DOHH2 (cell line): ENCODE results near the gene JOSD2.

Source experiments
- H3F3A ChIP-seq: fragments of 200-600 bp; sonication (generic), shearing (Covaris generic); 2 replicates; pipeline ENCODE4 v1.6.0; 2016; ENCODE audit warnings: antibody characterized with exemption, mild to moderate bottlenecking; ENCODE audit not compliant: control insufficient read depth, insufficient read depth
- H3K27ac ChIP-seq: fragments of 200-600 bp; sonication (generic); 2 replicates; pipeline ENCODE4 v1.5.1; 2014; ENCODE audit warnings: low read depth, mild to moderate bottlenecking, low read length, moderate library complexity
- H3K27me3 ChIP-seq: fragments of 200-600 bp; sonication (generic); 2 replicates; pipeline ENCODE4 v1.6.1; 2014; ENCODE audit warnings: mild to moderate bottlenecking, low read length, mixed read lengths; ENCODE audit not compliant: control insufficient read depth
- H3K36me3 ChIP-seq: fragments of 200-600 bp; sonication (generic); 2 replicates; pipeline ENCODE4 v1.6.1; 2014; ENCODE audit warnings: mild to moderate bottlenecking, low read length, moderate library complexity, mixed read lengths; ENCODE audit not compliant: control insufficient read depth
- H3K4me1 ChIP-seq: fragments of 200-600 bp; sonication (generic); 2 replicates; pipeline ENCODE4 v1.6.1; 2014; ENCODE audit warnings: mild to moderate bottlenecking, low read length, mixed read lengths; ENCODE audit not compliant: control insufficient read depth
- H3K4me2 ChIP-seq: fragments of 200-600 bp; sonication (generic); 2 replicates; pipeline ENCODE4 v1.6.0; 2014; ENCODE audit warnings: mild to moderate bottlenecking, low read length, moderate library complexity
- H3K4me3 ChIP-seq: fragments of 200-600 bp; sonication (generic); 2 replicates; pipeline ENCODE4 v1.5.1; 2014; ENCODE audit warnings: mild to moderate bottlenecking, low read length, mixed read lengths
- H3K79me2 ChIP-seq: fragments of 200-600 bp; sonication (generic); 2 replicates; pipeline ENCODE4 v1.6.1; 2014; ENCODE audit warnings: mild to moderate bottlenecking, low read length, mixed read lengths; ENCODE audit not compliant: control insufficient read depth
- H3K9me2 ChIP-seq: fragments of 200-600 bp; sonication (generic); replicated peaks from 2 replicates; pipeline ENCODE4 v1.6.1; 2014; ENCODE audit warnings: mild to moderate bottlenecking, low read length, mixed read lengths; ENCODE audit not compliant: control insufficient read depth
- H3K9me3 ChIP-seq: fragments of 200-600 bp; sonication (generic); 2 replicates; pipeline ENCODE4 v1.6.1; 2014; ENCODE audit warnings: antibody characterized with exemption, low read length, mixed read lengths; ENCODE audit not compliant: control insufficient read depth, insufficient read depth
- H4K20me1 ChIP-seq: fragments of 200-600 bp; sonication (generic); 2 replicates; pipeline ENCODE4 v1.6.0; 2014; ENCODE audit warnings: low read depth, mild to moderate bottlenecking, antibody characterized with exemption, low read length, moderate library complexity; ENCODE audit not compliant: control insufficient read depth, insufficient read depth
- EZH2phosphoT487 ChIP-seq: fragments of 200-600 bp; sonication (generic); IDR thresholded peaks from 2 replicates; pipeline ENCODE4 v1.6.1; 2017; ENCODE audit warnings: borderline replicate concordance, mild to moderate bottlenecking, antibody characterized with exemption, low read length, moderate library complexity, mixed read lengths
- TF ChIP-seq, protein P1 (sequence below): fragments of 200-600 bp; sonication (generic); IDR thresholded peaks from one replicate; pipeline ENCODE4 v1.5.1; 2014; ENCODE audit warnings: antibody characterized with exemption, mild to moderate bottlenecking, low read depth, low read length; ENCODE audit not compliant: poor library complexity, severe bottlenecking

JOSD2 gene

DNA sequence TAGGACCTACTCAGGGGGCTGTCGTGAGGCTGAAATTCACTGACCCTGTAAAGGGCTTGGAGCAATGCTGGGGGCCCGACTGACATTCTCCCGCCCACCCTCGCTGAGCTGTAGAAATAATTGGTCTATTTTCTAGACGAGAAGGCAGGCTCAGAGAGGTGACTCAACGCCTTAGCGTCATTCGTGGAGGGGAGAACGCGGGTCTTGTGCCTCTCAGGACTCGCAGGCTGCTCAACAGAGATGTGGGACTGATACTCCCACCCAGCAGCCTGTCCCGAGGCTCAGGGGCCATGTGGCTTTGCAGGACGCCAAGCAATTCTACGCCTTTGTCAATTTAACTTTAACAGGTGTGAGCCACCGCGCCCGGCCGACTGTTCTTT, 26.3 kb upstream of the JOSD2 start:
- H3K27me3 ChIP-seq: peaks cover 3% of the 10 kb centered on the region; the same call in 1 of the 2 replicates
- no peaks in the 10 kb centered on the region for H3K9me2 ChIP-seq
- no peak overlapping the region for H3K4me3 ChIP-seq
- H3F3A ChIP-seq: no peaks in the 10 kb centered on the region
- H3K4me2 ChIP-seq: no peak overlapping the region
- TF ChIP-seq, protein P1, sequence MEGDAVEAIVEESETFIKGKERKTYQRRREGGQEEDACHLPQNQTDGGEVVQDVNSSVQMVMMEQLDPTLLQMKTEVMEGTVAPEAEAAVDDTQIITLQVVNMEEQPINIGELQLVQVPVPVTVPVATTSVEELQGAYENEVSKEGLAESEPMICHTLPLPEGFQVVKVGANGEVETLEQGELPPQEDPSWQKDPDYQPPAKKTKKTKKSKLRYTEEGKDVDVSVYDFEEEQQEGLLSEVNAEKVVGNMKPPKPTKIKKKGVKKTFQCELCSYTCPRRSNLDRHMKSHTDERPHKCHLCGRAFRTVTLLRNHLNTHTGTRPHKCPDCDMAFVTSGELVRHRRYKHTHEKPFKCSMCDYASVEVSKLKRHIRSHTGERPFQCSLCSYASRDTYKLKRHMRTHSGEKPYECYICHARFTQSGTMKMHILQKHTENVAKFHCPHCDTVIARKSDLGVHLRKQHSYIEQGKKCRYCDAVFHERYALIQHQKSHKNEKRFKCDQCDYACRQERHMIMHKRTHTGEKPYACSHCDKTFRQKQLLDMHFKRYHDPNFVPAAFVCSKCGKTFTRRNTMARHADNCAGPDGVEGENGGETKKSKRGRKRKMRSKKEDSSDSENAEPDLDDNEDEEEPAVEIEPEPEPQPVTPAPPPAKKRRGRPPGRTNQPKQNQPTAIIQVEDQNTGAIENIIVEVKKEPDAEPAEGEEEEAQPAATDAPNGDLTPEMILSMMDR: no peak
- no peak for TF ChIP-seq EZH2phosphoT487
- H3K79me2 ChIP-seq: no peaks in the 10 kb centered on the region
- peaks cover 11% of the 10 kb centered on the region for H3K9me3 ChIP-seq
- no peak overlapping the region for H3K27ac ChIP-seq
- H3K36me3 ChIP-seq: no peaks in the 10 kb centered on the region
- no peaks in the 10 kb centered on the region for H3K4me1 ChIP-seq
- no peaks in the 10 kb centered on the region for H4K20me1 ChIP-seq

DNA sequence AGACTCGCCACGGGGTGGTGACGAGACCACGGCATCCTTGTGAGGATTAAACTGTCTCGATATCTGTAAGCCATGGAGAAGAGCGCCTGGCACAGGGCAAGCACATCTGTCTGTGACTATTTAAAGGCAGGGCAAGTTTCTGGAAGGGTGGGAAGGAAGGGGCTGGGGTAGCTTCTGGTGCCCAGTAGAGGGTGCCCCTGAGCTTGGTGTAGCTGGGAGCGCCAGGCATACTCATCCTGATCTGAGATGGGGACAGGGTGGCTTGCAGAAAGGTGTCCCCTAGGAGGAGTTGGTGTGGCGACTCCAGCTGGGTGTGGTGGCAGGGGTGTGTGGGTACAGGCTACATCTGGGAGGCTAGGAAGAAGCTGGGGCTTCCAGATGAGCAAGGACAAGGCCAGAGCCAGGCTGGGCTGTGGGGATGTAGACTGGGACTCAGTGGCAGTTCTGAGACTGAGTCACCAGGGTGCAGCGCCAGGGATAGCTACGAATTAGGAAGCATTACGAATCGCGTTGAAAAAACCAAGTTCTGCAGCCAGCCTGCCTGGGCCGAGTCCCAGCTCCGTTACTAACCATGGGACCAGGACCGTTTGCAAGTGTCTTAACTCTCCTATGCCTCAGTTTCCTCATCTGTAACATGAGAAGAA, 25.8 kb upstream of the JOSD2 start:
- Histone ChIP-seq H3F3A (no peaks in the 10 kb centered on the region), H3K4me2 (no peak overlapping the region), H3K27ac (no peak overlapping the region), H4K20me1 (no peaks in the 10 kb centered on the region), H3K9me3 (peaks cover 11% of the 10 kb centered on the region), H3K36me3 (no peaks in the 10 kb centered on the region), H3K4me1 (no peaks in the 10 kb centered on the region), H3K27me3 (peaks cover 3% of the 10 kb centered on the region; the same call in 1 of the 2 replicates), H3K4me3 (no peak overlapping the region), H3K79me2 (no peaks in the 10 kb centered on the region), H3K9me2 (no peaks in the 10 kb centered on the region)
- TF ChIP-seq, protein P1: no peak
- TF ChIP-seq EZH2phosphoT487: no peak

DNA sequence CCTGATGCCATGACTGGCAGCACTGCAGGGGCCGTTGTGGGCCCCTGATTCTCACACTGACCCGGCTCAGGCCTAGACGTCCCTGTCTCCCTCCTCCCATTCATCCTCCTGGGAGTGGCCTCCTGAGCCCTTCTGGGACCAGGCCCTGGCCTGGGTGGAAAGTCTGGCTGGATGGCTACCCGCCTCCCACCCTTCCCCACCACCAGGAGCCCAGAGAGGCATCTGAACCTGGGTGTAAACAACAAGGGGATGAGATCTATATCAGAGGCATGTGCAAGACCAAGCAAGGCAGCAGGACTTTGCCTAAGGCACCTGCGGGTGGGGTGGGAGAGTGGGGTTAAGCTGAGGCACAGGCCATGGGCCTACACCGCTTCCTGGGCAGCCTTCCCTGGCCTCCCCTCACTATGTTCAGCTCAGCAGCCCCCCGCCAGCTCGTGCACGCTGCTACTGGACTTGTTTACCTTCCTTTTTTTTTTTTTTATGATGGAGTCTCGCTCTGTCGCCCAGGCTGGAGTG, 24.7 kb upstream of the JOSD2 start:
- Histone ChIP-seq H3K4me3 (no peak overlapping the region), H3K9me2 (no peaks in the 10 kb centered on the region), H3K27me3 (peaks cover 3% of the 10 kb centered on the region; the same call in 1 of the 2 replicates), H3K36me3 (no peaks in the 10 kb centered on the region), H3F3A (no peaks in the 10 kb centered on the region), H3K4me2 (no peak overlapping the region), H4K20me1 (no peaks in the 10 kb centered on the region), H3K9me3 (peaks cover 11% of the 10 kb centered on the region), H3K4me1 (no peaks in the 10 kb centered on the region), H3K27ac (no peak overlapping the region), H3K79me2 (no peaks in the 10 kb centered on the region)
- no peak for TF ChIP-seq EZH2phosphoT487
- TF ChIP-seq, protein P1: no peak
